HG02852 (cell line): ENCODE measurements around the gene ZNF483.
"Not testable (repeated sequence)": the region's sequence is repeated elsewhere in the genome, so short reads cannot be mapped to it uniquely, and the experiment has no call there.

Experiments used
- ATAC-seq: cut with Tn5 transposase; IDR thresholded peaks from one replicate; pipeline ENCODE4 v1.9.1; 2021; ENCODE audit warnings: mild to moderate bottlenecking, moderate library complexity; ENCODE audit not compliant: unreplicated experiment

The ZNF483 gene

DNA sequence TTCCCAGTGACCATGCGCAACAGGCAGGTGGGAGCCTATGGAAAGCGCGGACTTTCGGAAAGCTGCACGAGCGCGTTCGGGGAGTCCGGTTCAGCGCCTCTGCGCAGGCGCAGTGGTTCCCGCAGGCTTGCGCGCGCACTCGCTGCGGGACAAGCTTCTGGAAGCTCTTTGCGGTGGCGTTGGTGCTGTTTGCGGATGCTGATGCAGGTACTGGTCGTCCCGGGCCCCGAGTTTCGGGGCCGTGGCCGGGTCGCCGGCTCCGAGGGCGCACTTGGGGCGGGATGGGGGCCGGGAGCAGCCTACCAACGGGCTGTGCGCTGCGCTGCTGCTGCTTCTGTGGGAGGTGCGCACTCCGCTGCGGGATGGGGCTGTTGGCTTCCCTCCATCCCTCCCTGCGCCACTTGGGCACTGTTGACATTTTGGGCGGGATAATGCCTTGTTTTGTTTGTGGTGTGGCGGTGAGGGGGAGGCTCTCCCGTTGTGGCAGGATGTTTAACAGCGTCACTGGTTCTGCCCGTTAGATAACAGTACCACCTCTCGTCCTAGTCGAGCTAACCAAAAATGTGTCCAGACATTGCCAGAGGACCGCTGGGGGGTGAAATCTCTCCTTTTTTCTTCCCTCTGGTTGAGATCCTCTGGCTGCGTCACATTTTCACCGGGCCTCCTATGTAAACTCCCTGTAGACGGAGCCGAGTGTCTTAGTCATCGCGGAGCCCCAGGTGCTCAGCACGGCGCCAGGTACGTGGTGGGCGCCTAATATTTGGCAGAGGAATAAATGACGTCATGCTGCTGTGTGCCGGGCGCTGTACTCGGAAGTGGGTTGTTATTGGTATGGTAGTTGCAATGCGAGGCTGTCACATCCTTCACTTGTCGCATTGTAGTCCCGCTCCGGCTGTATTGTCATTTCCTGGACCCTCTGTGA lies at the start of gene ZNF483:
ZNF483 (plus strand) TSS at position 124 of the 922 bp plus-strand sequence. CDS start 2,217 bp downstream, outside the sequence.
- ATAC-seq = peak; percentile 56

- no peak for ATAC-seq
These were observed 49.8 kb upstream of the ZNF483 start for GRCh38 chr9:111475195-111475594.

DNA sequence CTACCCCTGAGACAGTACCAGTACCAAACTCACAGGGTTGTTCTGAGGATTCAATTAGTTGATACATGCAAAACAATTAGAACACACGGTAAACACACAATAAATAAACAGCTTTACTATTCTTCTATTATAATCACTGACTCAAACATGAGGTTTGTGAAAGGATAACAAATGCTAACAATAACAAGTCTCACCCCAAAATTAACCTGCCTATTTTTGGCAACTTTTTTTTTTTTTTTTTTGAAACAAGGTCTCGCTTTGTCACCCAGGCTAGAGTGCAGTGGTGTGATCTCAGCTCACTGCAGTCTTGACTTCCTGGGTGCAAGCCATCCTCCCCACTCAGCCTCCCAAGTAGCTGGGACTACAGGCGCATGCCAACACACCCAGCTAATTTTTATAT lies 47.3 kb upstream of the ZNF483 start:
- ATAC-seq = no peak

DNA sequence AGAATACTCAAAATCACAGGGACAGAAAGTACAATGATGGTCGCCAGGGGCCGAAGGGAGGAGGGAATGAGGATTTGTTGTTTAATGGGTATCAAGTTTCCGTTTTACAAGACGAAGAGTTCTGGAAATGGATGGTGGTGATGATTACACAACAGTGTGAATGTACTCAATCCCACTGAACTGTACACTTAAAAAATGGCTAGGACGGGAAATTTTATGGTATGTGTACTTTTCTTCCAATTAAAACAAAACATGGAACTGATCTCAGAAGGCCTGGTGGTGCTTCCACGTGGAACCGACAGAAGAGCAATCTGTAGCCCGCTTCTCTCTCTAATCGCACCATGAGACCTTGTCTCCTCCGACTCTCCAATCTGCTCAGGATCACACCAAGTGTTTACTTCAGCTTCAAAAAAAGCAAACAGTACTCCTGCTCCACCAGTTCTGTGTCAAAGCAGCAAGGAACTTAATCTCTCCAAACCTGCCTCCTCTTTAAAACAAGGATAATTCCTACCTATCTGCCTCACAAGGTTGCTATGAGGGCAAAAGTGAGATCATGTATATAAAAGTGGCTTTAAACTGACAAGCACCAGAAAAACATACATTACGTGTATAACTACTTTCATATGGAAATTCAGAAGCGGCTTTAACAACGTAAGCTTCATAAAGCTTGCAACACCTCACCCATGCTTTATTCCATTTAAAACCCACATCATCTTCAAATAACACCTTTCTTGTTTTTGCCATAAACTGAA lies 42.9 kb upstream of the ZNF483 start:
- ATAC-seq = no peak

DNA sequence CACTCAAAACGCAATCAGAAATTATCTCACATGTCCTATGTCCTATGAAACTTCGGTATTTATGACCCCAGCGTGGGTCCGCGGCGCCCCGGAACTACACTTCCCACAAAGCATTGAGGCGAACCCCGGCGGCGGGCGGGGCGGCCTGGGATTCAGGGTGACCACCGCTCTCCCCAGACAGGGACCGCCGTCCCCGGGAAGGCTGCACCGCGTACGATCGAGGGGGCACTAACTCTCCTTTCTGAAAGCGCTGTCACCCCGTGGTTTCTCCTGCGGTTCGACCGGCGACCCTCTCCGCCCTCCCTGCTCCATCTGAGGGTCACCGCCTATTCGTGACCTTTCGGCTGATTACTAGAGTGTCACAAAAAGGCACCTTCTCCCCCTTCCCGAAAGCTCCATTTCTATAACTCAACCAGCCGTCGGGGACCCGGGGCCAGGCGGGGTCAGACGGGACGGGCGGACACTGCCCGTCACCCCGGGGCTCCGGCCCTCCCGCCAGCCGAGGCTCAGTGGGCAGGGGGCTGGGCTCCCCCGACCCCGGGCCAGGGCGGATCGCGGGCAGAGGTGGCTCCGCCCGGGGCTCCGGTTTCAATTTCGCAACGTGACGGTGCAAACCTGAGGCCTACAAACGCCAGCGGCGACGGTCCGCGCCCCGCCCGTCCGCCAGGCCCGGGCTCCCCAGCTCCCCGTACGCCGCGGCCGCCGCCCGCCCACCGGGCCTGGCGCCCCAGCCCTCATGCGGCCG lies 42.1 kb upstream of the ZNF483 start:
- ATAC-seq = peak; percentile 53

- ATAC-seq = peak; percentile 36
These were observed 41.5 kb upstream of the ZNF483 start for GRCh38 chr9:111483439-111483857.

GRCh38 chr9:111483858-111484571 lies 41.0 kb upstream of the ZNF483 start, which contains the start of gene ECPAS:
Gene ECPAS (minus strand): TSS chr9:111484383. CDS start chr9:111472918, 11,465 bp downstream.
- peak; percentile 58 for ATAC-seq

GRCh38 chr9:111484572-111484894 lies 40.4 kb upstream of the ZNF483 start:
- no peak for ATAC-seq

DNA sequence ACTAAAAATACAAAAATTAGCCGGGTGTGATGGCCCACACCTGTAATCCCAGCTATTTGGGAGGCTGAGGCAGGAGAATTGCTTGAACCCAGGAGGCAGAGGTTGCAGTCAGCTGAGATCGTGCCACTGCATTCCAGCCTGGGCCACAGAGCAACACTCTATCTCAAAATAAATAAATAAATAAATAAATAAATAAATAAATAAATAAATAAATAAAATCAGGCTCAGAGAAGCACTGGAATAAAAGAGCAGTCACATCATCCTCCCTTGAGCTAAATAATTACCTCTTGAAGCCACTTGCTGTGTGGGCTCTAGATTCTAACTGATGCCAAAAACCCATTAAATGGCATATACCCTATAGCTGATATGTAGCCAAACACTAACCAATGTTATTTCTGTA lies 27.8 kb upstream of the ZNF483 start:
- ATAC-seq = not testable (repeated sequence)

DNA sequence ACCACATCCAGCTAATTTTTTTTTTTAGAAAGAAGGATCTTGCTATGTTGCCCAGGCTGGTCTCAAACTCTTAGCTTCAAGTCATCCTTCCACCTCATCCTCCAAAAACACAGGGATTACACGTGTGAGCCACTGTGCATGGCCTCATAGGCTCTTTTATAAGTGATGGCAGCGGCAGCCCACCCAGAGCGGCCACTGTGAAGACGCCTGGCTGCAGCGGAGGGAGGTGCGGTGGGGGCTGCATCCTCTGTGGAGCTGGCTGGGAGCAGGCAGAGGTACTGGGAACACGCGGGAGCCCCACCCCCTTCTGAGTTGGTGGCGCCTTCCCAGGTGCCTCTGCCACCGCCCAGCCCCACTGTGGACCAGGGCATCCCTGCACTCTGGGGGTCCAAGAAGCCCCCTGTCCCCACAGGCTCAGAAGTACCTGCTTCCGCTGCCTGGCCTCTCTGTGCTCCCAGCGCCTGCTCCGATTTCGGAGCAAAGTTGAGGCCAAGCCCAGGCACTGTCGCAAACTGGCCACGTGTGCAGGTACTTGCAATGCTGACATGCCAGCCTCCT lies 23.9 kb upstream of the ZNF483 start:
- no peak for ATAC-seq

DNA sequence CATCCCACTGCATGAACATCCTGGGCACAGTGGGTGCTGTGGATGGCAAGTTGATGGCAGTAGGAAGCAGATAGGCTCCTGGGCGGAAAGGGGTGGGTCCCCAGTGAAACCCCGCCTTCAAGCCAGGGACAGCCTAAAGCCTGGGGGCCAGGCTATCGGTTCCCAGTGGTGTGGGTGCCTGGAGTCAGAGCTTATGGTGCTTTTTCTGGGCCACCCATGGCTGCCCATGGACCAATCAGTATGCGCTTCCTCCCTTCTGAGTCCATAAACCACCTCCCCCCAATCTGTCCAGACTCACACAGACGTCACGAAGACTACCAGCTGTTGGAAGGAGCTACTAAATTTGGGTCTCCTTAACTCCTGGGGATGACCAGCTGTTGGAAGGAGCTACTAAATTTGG lies 23.3 kb upstream of the ZNF483 start:
- ATAC-seq = no peak

GRCh38 chr9:111502506-111502905 lies 22.5 kb upstream of the ZNF483 start:
- ATAC-seq = no peak

GRCh38 chr9:111511581-111511980 lies 13.4 kb upstream of the ZNF483 start:
- not testable (repeated sequence) for ATAC-seq

DNA sequence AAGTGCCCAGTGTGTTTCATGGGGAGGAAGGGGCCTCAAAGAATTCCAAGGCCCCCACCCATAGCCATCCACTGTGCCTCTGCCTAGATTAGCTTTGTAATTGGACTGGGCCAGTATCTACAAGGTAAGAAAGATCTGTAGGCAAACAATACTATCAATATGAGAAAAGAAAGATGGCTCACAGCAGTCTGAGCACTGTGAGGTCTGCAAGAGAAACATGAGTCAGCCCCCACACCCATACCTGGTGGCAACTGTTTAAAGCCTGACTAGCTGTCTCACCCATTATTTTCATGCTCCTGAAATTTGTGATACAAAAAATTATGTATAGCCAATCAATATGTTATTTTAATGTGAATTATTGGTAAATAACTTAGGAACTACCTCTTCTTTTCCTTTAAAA lies 10.0 kb upstream of the ZNF483 start:
- ATAC-seq = no peak

GRCh38 chr9:111516061-111516465 lies 8.9 kb upstream of the ZNF483 start:
- ATAC-seq = no peak

DNA sequence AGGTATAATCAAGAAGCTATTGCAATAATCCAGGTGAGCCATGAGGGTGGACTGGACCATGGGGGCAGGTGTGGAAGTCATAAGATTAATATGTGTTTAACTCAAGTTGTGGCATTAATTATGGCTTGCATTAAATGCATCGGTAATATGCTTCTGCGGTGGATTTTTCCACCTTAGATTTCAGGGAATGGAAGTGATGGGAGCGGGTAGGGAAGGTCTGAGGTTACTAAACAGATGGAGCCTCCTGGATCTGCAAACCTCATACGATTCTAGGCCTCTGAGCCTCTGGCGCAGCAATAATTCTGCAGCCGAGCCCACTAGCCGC lies 286 bp upstream of the ZNF483 start:
- no peak for ATAC-seq

GRCh38 chr9:111527347-111527746 lies 2.4 kb downstream of the ZNF483 start:
- ATAC-seq = no peak

DNA sequence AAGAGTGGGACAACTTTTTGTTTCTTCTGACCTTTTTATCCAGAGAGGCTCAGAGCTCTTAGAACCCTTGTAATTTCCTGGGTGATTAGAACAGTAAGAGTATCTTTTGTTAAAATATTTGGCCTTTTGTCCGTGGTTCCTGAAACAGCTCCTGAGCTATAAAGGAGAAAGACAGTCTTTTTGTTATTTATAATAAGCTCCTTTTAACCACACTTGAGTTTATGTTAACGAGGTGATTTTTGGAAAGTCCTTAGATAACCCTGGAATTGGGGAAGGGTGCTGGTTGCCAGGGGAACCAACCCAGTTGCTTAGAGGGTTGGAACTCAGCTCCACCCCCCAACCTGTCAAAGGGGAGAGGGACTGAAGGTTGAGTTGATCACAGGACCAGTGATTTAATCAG lies 4.8 kb downstream of the ZNF483 start:
- no peak for ATAC-seq

DNA sequence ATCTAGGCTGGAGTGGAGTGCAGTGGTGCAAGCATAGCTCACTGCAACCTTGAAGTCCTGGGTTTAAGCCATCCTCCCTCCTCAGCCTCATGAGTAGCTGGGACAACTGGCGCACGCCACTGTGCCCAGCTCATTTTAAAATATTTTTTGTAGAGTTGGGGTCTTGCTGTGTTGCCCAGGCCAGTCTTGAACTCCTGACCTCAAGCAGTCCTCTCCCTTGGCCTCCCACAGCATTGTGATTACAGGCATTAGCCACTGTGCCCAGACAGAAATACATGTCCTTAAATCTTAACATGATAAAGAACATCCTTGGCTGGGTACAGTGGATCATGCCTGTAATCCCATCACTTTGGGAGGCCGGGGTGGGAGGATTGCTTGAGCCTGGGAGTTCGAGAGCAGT lies 6.7 kb downstream of the ZNF483 start:
- ATAC-seq = no peak

GRCh38 chr9:111533099-111533790 lies 8.3 kb downstream of the ZNF483 start:
- no peak for ATAC-seq
